Activated T-cell treated with anti-CD3 and anti-CD28 coated beads for 4 hours (primary cell): ENCODE results near the gene HSPA9.

Experiments
- DNase-seq: peaks from one replicate; pipeline ENCODE4 v3.0.0-alpha.2; 2020

Gene HSPA9

DNA sequence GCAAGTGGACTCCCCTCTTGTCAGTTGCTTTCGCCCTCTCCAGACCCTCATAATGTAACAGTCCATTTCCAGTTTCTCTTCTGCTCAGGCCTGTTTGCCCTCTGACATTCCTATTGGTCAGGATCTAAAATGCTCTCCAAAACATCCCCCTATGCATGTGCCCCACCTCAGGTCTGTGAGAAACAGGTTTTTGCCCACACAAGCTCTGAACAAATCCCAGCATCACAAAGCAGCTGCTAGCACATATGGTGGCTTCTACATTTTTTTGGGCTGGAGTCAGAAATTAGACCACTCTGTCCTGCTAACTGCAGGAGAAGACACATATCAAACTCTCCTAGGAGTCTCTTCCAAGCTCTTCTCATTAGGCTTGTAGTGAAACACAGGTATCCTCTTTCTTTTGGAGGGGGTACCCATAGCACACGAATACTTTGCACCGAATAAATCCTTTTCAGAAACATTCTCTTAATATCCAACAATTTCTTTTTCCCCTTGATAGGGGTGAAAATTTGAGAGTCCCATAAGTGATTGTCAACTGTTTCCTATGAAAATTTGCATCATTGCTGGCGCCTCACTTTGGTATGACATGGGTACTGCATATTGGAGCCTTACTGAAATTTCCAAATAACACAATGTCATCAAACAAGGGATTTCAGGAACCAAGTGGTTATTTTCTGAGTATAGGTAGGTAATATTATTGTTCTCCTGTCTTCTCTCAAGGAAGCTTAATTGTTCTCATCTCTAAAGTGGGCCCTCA lies 19.3 kb upstream of the HSPA9 start:
- DNase-seq, result no peak

DNA sequence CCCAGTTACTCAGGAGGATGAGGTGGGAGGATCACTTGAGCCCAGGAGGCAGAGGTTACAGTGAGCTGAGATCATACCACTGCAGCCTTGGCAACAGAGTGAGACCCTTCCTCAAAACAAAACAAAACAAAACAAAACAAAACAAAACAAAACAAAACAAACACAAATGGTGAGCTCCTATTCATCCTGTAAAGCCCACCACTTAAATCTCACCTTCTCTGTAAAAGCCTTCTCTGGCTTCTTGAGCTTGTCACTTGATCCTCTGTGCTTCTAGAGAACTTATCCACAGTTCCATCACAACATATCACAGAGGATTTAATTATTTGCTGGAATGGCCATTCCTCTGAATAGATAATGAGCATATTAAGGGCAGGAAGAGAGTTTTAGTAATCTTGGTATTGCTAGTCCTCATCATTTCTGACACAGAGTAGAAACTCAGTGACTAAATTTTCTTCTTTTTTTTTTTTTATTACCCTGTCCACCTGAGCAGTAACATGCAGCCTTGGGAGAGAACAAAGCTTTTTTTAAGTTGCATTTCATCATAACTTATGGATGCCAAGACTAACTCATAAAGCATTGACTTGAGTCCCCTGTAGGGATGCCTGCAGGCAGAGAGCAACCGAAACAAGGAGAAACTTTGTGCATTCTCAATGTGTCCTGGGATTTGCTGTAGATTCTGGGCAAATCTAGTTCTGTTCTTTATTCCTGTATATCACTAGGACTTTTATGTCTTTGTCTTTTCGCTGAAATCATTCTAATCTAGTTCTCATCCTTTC lies 13.0 kb upstream of the HSPA9 start:
- DNase-seq, result no peak

DNA sequence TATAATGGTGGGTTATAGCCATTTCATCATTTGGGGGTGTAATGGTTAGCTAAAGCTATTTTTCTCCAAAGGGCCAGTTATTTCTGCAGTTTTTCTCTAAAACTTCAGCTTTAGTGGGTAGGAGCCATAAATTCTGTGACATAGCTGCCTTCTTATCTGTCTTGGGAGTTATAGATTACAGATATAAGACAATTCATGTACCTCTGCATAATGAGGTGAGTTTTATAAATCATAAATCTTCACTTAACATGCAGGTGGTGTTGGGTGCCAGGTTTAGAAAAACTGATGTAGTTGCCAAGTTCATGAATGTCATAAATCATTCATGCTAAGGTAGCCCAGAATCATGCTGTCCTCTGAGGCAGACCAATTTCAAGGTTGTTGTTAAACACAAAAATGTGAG lies 10.0 kb upstream of the HSPA9 start:
- DNase-seq, result no peak

DNA sequence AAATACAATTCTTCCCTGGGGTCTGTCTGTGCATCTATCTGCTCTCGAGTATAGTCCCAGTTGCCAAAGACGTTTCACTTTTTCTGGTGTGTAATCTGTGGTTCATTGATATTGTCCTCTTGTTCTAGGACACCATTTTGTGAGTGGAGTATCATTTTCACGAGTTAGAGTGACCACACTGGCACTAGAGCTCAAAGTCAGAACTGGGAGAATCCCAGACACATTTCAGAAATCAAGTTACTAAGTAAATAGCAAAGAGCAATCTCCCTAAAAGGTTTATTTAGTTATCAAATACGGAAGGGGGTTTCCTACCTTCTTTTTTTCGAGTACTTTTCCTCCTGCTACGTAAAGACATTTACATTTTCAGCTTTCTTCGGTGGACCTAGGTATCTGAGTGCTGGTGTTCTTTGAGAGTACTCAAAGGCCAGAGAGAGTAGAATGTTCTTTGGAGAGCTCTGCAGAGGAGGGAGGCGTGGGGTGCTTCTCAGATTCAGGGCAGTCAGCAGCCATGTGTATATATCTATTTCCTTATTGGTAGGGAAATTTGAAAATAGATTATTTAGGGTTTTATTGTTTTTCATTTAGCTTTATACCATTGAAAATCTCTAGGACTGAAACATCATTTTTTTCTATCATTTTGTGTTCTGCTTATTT lies 8.9 kb upstream of the HSPA9 start:
- no peak for DNase-seq

DNA sequence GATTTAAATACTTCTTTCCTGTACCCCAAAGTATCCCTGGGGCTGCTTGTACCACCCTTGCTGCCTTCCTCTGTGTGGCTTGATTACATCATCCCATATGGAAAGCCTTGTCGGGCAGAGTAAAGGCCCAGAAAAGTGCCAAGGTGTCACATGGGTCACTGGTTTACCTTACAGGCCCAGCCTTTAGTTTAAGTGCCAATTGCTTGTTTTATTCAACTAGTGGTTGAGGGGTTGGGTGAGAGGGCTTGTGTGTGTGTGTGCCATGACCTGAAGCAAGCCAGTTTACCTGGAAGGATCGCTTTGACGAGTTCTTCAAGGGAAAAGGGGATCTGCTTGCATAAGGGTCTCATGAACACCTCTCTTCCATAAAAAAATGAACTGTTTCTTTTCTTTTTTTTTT lies 7.8 kb upstream of the HSPA9 start:
- DNase-seq, result no peak

DNA sequence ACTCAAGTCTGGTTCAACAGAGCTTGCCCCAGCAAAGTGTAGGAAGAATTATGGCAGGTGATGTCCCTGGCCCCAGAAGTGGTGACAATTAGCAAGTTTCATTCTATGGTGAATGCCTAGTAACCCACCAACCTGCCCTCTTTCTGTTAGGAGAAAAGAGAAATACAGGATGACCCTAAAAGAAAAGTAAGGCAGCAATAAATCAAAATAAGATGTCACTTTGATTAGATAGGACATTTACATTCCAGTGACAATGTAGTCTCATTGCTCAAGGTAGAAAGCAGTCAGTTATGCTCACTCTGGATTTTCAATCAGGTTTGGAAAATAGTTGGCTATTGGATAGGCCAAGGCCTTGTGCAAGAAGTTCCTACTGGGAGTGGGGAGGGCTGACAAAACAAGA lies 5.6 kb upstream of the HSPA9 start:
- DNase-seq, result no peak

DNA sequence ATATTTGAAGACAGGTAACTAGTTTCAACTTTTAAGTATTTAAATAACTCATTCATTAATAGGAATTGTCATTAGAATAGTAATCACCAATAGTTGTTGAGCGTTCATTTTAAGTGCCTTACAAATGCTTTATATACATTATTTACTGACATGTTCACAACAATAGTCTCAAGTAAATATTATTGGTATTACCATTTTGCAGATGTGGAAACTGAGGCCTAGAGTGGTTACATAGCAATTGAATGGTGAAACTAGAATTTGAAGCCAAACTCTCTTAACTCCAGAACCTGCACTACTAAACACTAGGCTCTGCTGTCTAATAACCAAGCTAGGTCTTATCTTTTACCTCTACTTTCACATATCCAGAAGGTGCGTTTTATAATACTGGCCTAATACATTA lies 4.8 kb upstream of the HSPA9 start:
- no peak for DNase-seq

DNA sequence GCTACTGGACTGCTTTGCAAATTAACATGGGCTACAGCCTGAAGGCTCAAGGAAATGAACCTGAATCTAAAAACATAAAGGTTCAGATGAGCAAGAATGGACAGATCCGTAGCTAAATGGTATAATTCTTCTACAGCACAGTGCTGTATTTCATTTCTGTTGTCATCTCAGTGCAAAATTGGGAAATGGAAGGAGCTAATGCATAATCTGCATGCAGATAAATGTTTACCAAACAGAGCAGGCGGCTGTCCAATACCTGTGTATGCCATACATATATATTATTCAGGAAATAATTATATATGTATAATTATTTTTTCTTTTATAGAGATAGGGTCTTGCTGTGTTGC lies 4.3 kb upstream of the HSPA9 start:
- no peak for DNase-seq

DNA sequence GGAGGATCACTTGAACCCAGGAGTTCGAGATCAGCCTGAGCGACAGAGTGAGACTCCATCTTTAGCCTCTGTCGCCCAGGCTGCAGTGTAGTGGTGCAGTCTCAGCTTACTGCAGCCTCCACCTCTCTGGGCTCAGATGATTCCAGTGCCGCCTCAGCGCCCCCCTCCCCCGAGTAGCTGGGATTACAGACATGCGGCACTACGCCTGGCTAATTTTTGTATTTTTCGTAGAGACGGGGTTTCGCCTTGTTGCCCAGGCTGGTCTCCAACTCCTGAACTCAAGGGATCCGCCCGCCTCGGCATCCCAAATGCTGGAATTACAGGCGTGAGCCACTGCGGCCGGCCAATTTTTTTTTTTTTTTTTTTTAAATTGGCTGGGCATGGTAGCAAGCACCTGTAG lies 2.3 kb upstream of the HSPA9 start:
- DNase-seq, result no peak

DNA sequence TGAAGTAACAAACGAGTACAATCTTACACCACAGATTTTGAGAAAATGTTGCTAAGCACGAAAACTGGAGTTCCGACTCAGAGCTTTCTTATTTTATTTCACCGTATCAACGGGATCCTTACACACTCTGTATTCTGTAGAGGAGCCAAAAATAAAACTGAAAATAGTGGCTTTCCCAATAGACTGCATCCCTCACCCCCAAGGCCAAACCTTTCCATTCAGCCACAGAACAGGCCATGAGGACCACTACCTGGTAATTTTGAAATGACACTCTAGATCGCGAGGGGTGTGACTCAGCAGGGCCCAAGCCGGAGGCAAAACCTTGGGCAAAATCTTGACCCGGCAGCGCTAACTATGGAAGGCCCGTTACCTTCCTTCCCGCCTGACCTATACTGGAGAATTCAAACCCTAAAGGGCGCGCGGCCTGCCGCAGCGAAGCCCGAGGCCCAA lies 432 bp downstream of the HSPA9 start:
- no peak for DNase-seq

DNA sequence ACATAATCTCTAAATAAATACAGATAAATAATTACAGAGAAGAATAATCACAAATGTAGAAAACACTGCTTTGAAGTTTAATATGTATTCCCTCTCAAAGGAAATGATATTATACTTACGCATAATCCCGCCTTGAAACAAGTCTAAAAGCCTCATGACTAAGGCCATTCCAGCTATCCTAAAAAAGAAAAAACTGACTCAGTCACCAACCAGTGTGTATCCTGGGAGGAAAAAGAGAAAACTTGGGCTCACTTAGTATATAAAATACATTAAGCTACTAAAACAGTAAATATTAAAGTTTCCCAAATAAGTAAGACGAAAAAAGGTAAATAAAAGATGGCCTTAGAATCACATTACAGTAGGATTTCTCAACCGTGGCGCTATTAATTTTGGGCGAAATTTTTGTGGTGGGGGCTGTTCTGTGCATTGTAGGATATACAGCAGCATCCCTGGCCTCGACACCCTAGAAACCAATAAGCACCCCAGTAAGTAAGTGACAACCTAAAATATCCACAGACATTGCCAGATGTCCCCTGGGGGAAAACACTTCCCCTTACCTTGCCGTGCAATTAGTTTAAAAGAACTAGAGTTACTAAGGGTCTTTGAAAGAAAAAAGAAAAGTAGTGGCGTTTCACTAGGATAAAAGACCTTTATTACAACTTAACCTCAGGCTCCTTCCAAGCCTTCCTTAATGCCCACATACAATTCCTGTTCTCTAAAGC lies 1.1 kb downstream of the HSPA9 start:
- DNase-seq, result no peak

DNA sequence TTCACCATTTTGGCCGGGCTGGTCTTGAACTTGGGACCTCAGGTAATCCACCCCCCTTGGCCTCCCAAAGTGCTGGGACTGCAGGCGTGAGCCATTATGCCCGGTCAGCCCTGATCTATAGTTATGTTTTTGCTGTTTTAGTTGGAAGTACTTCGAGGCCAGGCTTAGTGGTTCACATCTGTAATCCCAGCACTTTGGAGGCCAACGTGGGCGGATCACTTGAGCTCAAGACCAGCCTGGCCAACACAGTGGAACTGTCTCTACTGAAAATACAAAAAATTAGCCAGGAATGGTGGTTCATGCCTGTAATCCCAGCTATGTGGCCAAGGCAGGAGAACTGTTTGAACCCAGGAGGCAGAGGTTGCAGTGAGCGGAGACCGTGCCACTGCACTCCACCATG lies 2.0 kb downstream of the HSPA9 start:
- no peak for DNase-seq

DNA sequence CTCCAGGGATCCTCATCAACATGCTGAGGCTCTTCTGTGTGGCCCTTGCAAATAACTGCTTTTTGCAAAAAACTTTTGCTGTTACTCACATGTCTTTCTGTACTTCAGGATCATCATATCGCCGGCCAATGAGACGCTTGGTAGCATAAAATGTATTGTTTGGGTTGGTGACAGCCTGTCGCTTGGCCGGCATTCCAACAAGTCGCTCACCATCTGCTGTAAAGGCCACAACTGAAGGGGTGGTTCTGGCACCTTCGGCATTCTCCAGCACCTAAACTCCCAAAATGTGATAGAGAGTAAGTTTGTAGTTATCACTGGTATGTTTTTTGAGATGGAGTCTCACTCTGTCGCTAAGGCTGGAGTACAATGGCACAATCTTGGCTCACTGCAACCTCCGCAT lies 4.3 kb downstream of the HSPA9 start:
- no peak for DNase-seq

DNA sequence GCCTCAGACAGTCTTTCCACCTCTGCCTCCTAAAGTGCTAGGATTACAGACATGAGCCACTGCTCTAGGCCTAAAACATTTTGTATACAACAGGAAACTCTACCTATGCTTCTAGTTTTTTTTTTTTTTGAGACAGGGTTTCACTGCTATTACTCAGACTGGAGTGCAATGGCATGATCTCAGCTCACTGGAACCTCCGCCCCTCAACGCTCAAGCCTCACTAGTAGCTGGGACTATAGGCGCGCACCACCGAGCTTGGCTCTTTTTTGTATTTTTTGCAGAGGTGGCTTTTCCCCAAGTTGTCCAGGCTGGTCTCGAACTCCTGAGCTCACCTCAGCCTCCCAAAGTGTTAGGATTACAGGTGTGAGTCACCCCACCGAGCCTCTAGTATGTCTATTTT lies 5.4 kb downstream of the HSPA9 start:
- DNase-seq, result no peak

DNA sequence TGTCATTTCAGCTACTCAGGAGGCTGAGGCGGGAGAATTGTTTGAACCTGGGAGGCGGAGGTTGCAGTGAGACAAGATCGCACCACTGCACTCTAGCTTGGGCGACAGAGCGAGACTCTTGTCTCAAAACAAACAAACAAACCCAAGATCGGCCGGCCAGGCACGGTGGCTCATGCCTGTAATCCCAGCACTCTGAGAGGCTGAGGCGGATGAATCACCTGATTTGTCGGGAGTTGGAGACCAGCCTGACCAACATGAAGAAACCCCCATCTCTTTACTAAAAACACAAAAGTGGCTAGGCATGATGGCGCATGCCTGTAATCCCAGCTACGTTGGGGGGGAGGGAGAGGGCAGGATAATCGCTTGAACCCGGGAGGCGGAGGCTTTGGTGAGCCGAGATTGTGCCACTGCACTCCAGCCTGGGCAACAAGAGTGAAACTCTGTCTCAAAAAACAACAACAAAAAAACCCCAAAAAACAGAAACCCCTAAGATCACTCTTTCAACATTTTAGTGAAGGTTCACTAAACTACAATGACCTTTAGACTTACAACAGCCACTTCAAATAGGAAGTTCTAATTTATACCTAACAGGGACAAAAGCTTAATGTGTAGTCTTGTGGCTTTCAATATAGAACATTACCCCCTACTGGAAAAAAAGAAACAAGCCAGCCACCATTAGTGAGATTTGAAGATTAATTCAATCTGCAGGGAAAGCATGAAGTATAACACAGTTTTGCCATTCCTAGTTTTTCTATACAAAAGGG lies 7.0 kb downstream of the HSPA9 start:
- no peak for DNase-seq

DNA sequence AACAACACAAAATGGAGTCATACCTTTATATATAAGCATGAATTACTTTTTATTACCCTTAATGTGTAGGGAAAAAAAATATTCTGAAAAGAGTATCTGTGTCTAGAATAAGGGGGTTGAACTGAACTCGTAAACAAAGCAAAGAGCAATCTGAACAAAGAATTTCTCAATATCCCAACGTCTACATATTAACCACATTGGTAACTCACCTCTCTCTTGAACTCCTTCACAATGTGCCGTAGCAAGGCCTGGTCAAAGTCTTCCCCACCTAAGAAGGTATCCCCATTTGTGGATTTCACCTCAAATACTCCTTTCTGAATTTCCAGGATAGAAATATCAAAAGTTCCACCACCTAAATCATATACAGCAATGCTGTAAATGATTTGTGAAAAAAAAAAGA lies 8.4 kb downstream of the HSPA9 start:
- no peak for DNase-seq

DNA sequence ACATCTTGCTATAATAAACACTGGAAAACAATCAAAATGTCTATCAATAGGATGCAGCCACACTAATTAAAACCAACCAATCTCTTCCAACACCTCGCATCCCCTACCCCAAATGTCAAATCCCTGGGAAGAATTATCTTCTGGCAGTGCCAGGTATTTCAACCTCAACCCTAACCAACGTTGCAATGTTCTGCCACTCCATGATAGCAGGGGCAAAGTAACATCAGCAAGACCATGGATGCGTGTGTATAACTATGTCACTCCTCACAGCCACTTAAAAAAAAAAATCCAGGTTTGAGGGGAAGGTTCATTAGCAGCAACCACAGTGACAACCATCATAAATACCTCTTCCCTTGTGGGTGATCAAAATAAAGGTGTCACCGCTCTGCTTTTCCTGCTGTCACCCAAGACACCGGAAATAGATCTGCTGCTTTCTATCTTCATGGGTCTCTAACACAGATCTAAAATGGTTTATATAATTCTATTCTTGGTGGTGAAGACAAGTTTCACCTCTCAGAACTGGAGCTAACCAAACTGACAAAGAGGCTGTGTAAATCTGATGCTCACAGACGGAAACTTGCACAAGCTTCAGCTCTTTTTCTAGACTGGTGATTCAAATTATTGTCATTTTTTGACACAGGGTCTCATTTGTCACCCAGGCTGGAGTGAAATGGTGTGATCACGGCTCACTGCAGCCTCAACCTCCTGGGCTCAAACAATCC lies 9.9 kb downstream of the HSPA9 start:
- DNase-seq, result no peak

DNA sequence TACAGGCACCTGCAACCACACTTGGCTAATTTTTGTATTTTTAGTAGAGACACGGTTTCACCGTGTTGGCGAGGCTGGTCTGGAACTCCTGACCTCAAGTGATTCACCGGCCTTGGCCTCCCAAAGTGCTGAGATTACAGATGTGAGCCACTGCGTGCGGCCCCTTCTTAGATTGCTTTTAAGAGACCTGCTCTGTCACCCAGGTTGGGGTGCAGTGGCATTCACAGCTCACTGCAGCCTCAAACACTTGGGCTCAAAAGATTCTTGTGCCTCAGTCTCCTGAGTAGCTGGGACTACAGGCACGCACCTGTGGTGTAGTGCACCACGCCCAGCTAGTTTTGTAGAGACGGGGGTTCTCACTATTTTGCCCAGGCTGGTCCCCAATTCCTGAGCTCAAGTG lies 11.0 kb downstream of the HSPA9 start:
- no peak for DNase-seq

DNA sequence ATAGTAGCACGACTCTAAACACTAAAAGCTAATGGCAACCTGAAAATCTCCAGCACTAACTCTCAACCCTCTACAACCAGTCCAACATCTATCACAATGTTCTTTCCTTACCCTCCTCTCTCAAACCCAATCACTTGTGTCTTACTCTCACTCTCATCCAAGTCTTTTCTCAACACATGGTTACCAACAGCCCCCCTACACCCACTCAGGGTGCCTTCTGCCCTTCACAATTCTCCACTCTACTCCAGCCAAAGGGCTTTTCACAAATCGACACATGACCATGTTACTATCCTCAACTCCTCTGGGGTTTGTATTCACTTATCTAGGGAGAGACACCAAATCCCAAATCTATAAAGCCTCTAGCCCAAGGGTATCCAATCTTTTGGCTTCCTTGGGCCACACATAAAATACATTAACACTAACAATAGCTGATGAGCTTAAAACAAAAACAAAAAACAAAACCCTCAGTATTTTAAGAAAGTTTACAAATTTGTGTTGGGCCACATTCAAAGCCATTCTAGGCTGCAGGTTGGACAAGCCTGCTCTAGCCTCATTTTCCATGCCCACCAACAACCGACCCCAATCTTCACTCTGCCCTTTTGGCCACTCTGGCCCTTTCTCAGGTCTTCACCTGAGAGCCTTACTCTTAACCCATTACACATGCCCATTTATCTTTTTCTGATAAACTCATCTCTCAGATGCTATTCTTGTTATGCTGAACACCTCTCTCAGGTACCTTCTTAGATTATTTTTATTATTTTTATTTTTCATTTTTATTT lies 11.7 kb downstream of the HSPA9 start:
- DNase-seq, result no peak

DNA sequence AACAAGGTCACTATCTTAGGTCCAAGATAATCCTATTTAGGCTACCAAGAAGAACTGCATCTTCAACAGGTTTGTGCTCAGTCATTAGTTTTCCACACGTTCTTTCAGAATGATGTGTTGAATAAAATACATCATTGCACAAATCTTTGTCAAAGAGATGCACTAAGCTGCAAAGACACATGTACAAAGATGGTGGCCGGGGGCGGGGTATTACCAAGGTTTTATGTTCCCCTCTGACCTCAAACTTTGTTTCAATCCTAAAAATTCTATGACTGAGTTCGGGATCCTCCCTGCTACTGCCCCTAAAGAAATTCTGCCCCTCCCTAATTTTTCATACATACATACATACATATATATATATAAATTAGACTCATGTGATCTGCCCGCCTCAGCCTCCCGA lies 14.2 kb downstream of the HSPA9 start:
- no peak for DNase-seq

DNA sequence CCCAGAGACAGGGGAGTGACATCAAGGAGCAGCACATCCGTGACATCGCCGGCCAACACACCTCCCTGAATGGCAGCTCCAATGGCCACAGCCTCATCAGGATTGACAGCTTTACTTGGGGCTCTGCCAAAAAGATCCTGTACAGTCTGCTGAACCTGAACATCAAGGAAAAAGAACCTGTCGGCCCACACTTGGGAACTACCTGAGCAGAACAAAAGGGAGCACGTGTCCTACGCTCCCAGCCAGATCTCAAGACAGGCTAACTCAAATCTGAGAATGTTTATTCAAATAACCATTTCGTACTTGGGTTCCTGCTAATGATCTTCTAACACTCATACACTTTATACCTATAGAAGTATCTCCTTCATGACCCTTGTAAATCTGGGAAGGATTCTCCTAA lies 15.3 kb downstream of the HSPA9 start:
- DNase-seq, result no peak
